HEK293T (cell line): ENCODE data around the gene REC8.

Source experiments
- CTBP1 ChIP-seq: fragments of 450-650 bp; IDR thresholded peaks from 2 replicates; pipeline ENCODE4 v1.6.1; 2016; ENCODE audit warnings: borderline replicate concordance
- ELF4 ChIP-seq: fragments of 450-650 bp; IDR thresholded peaks from 2 replicates; pipeline ENCODE4 v1.6.1; 2017; ENCODE audit warnings: antibody characterized with exemption
- FOXA1 ChIP-seq: fragments of 450-650 bp; IDR thresholded peaks from 2 replicates; pipeline ENCODE4 v1.6.1; 2016; ENCODE audit warnings: mild to moderate bottlenecking
- FOXK2 ChIP-seq: fragments of 450-650 bp; IDR thresholded peaks from 2 replicates; pipeline ENCODE4 v1.6.1; 2016; ENCODE audit warnings: mild to moderate bottlenecking
- NFRKB ChIP-seq: fragments of 450-650 bp; IDR thresholded peaks from 2 replicates; pipeline ENCODE4 v1.6.1; 2016; ENCODE audit warnings: mild to moderate bottlenecking, moderate library complexity
- SP1 ChIP-seq: fragments of 450-650 bp; IDR thresholded peaks from 2 replicates; pipeline ENCODE4 v1.6.1; 2017
- TF ChIP-seq, protein P1 (sequence below): fragments of 450-650 bp; IDR thresholded peaks from 2 replicates; pipeline ENCODE4 v1.6.1; 2016

DNA sequence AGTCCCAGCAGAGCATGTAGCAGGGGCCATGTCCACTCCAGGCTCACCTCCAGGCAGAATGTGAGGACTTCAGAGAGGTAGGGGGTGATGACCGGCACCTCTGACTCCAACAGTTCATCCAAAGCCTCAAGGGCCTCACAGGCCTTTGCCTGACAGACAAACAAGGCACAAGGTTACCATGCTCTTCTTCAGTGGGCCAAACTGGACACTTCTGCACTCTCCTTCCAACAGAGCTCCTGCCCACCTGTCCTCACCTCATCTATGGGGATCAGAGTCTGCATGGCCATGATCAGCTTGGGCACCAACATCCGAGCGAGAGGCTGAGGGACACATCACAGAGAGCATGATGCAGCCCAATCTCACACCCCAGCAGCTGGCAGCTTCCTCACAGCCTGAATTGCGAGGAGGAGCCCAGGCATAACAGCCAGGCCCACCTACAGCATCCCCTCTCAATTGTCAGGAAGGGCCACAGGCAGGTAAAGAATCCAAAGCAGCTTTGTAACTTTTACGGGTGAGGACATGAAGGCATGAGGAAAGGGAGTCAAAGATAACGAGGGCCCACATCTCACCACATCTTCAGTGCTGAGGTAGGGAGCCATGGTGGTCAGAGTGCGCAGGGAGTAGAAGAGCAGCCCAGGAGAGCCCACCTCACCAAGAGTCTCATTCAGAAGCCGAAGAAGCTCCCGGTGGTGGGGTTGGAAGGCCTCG lies 15.1 kb downstream of the REC8 start:
- TF ChIP-seq FOXK2 = no peak
- TF ChIP-seq FOXA1 = no peak
- no peak for TF ChIP-seq ELF4
- TF ChIP-seq CTBP1 = no peak
- no peak for TF ChIP-seq SP1
- TF ChIP-seq NFRKB = no peak
- TF ChIP-seq, protein P1, sequence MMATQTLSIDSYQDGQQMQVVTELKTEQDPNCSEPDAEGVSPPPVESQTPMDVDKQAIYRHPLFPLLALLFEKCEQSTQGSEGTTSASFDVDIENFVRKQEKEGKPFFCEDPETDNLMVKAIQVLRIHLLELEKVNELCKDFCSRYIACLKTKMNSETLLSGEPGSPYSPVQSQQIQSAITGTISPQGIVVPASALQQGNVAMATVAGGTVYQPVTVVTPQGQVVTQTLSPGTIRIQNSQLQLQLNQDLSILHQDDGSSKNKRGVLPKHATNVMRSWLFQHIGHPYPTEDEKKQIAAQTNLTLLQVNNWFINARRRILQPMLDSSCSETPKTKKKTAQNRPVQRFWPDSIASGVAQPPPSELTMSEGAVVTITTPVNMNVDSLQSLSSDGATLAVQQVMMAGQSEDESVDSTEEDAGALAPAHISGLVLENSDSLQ = no peak
